Liver (tissue), 2 donors: ENCODE measurements around the gene NAA40.

Experiments used
- YY1 ChIP-seq: IDR thresholded peaks from 2 replicates; pipeline ENCODE4 v1.6.1; 2016; ENCODE audit warnings: antibody characterized with exemption, mild to moderate bottlenecking
- TF ChIP-seq, protein P1 (sequence below): fragments of 150-350 bp; IDR thresholded peaks from 2 replicates; pipeline ENCODE4 v1.5.1; 2017; ENCODE audit warnings: improper control_type of control experiment, low read depth, low read length; ENCODE audit not compliant: missing input control
- donor health status: healthy.

- TF ChIP-seq, protein P1, sequence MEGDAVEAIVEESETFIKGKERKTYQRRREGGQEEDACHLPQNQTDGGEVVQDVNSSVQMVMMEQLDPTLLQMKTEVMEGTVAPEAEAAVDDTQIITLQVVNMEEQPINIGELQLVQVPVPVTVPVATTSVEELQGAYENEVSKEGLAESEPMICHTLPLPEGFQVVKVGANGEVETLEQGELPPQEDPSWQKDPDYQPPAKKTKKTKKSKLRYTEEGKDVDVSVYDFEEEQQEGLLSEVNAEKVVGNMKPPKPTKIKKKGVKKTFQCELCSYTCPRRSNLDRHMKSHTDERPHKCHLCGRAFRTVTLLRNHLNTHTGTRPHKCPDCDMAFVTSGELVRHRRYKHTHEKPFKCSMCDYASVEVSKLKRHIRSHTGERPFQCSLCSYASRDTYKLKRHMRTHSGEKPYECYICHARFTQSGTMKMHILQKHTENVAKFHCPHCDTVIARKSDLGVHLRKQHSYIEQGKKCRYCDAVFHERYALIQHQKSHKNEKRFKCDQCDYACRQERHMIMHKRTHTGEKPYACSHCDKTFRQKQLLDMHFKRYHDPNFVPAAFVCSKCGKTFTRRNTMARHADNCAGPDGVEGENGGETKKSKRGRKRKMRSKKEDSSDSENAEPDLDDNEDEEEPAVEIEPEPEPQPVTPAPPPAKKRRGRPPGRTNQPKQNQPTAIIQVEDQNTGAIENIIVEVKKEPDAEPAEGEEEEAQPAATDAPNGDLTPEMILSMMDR, result no peak
- no peak for TF ChIP-seq YY1
Observed at GRCh38 chr11:63986932-63987513, 48.2 kb downstream of the NAA40 start.
